ENCODE results near the gene GNS. TPM values are rescaled to one million over a fixed set of nuclear protein-coding genes. Genes with fewer than 3 reads are reported as not detected.

GNS gene
- total and polyA plus RNA-seq, 4 donors: 27.8 to 78.6 (median 57.4) TPM

DNA sequence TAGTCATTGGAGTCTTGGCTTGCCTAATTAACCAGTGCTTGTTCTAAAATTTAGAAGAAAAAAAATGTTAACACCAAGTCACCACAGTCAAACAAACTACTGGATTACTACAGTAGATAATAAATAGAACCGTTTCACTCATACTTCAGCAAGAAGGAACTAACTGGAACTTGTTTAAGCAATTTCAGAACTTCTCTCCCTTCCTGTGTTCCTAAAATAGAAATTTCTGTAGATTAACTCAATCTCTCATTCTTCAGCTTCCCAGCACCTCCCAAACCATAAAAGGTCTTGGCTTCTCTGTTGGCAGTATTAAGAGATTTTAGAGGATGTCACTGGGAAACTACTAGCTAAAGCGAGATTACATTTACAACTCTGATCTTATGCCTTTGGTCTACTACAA lies 18.6 kb downstream of the GNS start:
- no peak overlapping the region for H3K9ac ChIP-seq (ENCODE audit: low read depth in 1 of 2, low read length in 2 of 2)
- H3K4me1 ChIP-seq (ENCODE audit: control insufficient read depth in 4 of 4, insufficient read depth in 4 of 4, low read length in 3 of 4): no peaks in the 10 kb centered on the region
- no peaks in the 10 kb centered on the region for H3K9me3 ChIP-seq (ENCODE audit: control insufficient read depth in 4 of 4, low read length in 3 of 4)
- H3K4me3 ChIP-seq (ENCODE audit: low read depth in 1 of 3, low read length in 3 of 3): no peak overlapping the region
- TF ChIP-seq RAD21 (IDR thresholded peaks at IDR 0.05): no peak
- no peak for TF ChIP-seq EGR1 (IDR thresholded peaks at IDR 0.05; ENCODE audit: low read depth in 2 of 2)
- TF ChIP-seq, protein P1, sequence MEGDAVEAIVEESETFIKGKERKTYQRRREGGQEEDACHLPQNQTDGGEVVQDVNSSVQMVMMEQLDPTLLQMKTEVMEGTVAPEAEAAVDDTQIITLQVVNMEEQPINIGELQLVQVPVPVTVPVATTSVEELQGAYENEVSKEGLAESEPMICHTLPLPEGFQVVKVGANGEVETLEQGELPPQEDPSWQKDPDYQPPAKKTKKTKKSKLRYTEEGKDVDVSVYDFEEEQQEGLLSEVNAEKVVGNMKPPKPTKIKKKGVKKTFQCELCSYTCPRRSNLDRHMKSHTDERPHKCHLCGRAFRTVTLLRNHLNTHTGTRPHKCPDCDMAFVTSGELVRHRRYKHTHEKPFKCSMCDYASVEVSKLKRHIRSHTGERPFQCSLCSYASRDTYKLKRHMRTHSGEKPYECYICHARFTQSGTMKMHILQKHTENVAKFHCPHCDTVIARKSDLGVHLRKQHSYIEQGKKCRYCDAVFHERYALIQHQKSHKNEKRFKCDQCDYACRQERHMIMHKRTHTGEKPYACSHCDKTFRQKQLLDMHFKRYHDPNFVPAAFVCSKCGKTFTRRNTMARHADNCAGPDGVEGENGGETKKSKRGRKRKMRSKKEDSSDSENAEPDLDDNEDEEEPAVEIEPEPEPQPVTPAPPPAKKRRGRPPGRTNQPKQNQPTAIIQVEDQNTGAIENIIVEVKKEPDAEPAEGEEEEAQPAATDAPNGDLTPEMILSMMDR (IDR thresholded peaks at IDR 0.05; ENCODE audit: low read depth, low read length, missing input control): no peak
- no peak for TF ChIP-seq HNF4G (IDR thresholded peaks at IDR 0.05)
- no peak for TF ChIP-seq FOXA1 (IDR thresholded peaks at IDR 0.05)
- TF ChIP-seq GABPA (IDR thresholded peaks at IDR 0.05 in 1 of 2, conservative IDR thresholded peaks at IDR 0.05 in 1 of 2): no peak
- no peak for TF ChIP-seq JUND (IDR thresholded peaks at IDR 0.05)
- TF ChIP-seq TAF1 (conservative IDR thresholded peaks at IDR 0.05): no peak
- TF ChIP-seq, protein P2, sequence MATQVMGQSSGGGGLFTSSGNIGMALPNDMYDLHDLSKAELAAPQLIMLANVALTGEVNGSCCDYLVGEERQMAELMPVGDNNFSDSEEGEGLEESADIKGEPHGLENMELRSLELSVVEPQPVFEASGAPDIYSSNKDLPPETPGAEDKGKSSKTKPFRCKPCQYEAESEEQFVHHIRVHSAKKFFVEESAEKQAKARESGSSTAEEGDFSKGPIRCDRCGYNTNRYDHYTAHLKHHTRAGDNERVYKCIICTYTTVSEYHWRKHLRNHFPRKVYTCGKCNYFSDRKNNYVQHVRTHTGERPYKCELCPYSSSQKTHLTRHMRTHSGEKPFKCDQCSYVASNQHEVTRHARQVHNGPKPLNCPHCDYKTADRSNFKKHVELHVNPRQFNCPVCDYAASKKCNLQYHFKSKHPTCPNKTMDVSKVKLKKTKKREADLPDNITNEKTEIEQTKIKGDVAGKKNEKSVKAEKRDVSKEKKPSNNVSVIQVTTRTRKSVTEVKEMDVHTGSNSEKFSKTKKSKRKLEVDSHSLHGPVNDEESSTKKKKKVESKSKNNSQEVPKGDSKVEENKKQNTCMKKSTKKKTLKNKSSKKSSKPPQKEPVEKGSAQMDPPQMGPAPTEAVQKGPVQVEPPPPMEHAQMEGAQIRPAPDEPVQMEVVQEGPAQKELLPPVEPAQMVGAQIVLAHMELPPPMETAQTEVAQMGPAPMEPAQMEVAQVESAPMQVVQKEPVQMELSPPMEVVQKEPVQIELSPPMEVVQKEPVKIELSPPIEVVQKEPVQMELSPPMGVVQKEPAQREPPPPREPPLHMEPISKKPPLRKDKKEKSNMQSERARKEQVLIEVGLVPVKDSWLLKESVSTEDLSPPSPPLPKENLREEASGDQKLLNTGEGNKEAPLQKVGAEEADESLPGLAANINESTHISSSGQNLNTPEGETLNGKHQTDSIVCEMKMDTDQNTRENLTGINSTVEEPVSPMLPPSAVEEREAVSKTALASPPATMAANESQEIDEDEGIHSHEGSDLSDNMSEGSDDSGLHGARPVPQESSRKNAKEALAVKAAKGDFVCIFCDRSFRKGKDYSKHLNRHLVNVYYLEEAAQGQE (IDR thresholded peaks at IDR 0.05): no peak
- no peak for TF ChIP-seq HNF4A (conservative IDR thresholded peaks at IDR 0.05)
- no peak for TF ChIP-seq RXRA (IDR thresholded peaks at IDR 0.05)
- TF ChIP-seq, protein P3, sequence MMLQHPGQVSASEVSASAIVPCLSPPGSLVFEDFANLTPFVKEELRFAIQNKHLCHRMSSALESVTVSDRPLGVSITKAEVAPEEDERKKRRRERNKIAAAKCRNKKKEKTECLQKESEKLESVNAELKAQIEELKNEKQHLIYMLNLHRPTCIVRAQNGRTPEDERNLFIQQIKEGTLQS (IDR thresholded peaks at IDR 0.05): no peak
- TF ChIP-seq FOXA2 (IDR thresholded peaks at IDR 0.05): no peak
- no peak for TF ChIP-seq NR2F2 (IDR thresholded peaks at IDR 0.05)
- TF ChIP-seq YY1 (IDR thresholded peaks at IDR 0.05): no peak
- TF ChIP-seq SP1 (IDR thresholded peaks at IDR 0.05): no peak
- TF ChIP-seq, protein P4, sequence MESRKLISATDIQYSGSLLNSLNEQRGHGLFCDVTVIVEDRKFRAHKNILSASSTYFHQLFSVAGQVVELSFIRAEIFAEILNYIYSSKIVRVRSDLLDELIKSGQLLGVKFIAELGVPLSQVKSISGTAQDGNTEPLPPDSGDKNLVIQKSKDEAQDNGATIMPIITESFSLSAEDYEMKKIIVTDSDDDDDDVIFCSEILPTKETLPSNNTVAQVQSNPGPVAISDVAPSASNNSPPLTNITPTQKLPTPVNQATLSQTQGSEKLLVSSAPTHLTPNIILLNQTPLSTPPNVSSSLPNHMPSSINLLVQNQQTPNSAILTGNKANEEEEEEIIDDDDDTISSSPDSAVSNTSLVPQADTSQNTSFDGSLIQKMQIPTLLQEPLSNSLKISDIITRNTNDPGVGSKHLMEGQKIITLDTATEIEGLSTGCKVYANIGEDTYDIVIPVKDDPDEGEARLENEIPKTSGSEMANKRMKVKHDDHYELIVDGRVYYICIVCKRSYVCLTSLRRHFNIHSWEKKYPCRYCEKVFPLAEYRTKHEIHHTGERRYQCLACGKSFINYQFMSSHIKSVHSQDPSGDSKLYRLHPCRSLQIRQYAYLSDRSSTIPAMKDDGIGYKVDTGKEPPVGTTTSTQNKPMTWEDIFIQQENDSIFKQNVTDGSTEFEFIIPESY (IDR thresholded peaks at IDR 0.05): no peak
- TF ChIP-seq, protein P5, sequence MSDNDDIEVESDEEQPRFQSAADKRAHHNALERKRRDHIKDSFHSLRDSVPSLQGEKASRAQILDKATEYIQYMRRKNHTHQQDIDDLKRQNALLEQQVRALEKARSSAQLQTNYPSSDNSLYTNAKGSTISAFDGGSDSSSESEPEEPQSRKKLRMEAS (IDR thresholded peaks at IDR 0.05): no peak
- 79% methylated on average over 2 of the region's 2 CpGs for WGBS
- H3K27me3 ChIP-seq (ENCODE audit: control insufficient read depth in 4 of 4, insufficient read depth in 4 of 4, low read length in 3 of 4): no peaks in the 10 kb centered on the region
- peaks cover 13 to 63% (median 42%) of the 10 kb centered on the region in 4 donors for H3K36me3 ChIP-seq (ENCODE audit: control insufficient read depth in 4 of 4, insufficient read depth in 3 of 4, low read depth in 1 of 4, low read length in 3 of 4)
- no peak for DNase-seq (ENCODE audit: low spot score)
- no peak overlapping the region for H3K27ac ChIP-seq (ENCODE audit: low read depth in 1 of 2, low read length in 2 of 2)

All from liver (tissue), 9 donors.